Hippocampal formation (tissue), 2 donors: ENCODE results near the gene GALNTL6.
A peak's percentile ranks its signal among the peaks of the same experiment; 100 is the strongest.

Experiments
- DNase-seq, 2 donors: peaks; one replicate each; lab custom pipeline; 2025; lab: John Stamatoyannopoulos, UW

Gene GALNTL6

DNA sequence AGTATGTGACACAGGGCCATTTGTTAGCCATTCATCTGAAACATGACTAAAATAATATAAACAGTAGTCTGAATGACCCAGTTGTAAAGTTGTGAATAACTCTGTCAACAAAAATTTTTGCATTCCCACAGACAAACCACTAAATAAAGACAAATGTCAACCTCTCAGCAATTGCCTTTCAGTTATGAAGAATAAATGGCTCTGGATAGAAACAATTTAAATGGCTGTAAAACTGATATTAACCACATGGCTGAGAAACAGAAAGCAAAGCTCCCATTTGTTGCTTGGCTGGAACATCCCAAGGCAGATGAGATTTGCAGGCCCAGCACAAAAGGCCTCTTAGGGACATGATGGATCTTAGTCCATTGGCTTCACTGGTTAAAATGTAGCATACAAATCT lies 296.3 kb downstream of the GALNTL6 start:
- DNase-seq: no peak

DNA sequence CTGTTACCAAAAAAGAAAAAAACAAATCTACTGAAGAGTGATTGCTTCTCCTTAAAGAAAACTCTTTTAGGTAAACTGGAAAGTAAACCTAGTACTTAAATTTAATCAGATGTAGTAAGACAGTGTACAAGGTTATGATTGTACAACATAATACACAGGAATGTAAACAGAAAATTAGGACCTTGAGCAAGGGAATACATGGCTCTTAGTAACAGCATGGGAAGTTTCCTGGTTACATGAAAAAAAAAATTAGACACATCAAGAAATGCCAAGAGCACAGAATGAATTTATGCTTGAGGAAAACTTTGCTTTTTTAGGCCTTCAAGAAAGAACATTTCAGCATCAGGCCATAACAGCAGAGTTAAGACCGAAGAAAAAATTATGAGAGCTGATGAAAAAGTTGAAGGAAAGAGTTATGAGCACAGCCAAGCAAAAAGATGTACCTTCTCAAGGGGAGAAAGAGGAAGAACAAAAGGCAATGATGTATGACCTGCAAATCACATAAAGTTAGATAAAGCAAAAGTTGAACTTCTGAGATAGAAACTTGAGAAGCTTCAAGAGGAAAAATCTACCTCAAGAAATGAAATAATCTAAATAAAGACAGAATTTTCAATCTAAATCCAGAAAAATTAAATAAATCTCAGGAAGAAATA lies 311.6 kb downstream of the GALNTL6 start:
- no peak for DNase-seq

DNA sequence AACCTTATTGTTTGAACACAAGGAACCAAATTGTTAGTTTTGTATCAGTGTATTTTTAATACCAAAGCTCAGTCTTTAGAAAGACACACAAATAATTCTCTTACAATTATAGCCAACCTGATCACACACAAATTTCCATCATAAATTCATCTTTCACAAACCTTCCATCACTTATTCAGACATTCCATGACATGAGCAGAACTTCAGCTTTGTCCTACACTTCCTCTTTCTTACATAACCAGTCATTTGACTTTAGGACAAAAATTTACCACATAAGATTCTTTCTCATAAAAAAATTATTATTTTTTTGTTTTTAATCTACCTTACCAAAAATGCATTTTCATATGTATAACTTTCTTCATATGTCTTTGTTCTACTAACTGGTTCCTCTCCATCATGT lies 312.2 kb downstream of the GALNTL6 start:
- DNase-seq: no peak

DNA sequence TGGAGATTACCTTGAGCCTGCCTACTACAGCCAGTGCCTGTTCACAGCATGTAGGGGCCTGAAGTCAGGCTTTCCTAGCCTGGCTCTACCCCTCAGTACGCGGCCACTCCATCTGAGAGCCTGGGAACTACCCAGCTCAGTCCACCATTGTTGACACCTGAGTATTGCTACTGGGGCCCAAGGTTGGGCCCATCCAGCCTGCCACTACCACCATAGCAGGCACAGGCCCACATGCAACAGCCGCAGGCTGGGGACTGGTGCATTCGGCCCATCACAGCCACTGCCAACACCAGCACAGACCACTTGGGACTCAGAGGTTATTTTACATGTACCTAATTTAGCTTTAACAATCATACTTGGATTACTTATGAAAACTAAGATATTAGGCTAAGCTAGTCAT lies 314.0 kb downstream of the GALNTL6 start:
- DNase-seq: no peak

DNA sequence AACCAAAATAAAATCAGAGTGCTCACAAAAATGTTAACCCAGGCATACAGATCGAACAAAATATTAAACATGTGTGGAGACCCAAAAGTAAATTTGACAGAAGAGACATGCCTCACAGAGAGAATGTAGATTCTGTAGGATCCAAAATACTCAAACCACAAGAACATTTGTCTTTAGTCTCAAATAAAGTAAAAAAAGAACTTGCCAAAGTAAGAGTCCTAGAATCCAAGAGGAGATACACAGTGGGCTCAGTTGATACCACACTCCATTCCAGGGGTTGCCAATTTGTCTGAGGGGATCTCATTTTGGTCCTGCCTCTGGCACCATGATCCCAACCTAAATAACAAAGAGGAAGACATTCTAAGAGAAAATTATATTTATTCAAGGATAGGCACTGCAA lies 316.4 kb downstream of the GALNTL6 start:
- no peak for DNase-seq

DNA sequence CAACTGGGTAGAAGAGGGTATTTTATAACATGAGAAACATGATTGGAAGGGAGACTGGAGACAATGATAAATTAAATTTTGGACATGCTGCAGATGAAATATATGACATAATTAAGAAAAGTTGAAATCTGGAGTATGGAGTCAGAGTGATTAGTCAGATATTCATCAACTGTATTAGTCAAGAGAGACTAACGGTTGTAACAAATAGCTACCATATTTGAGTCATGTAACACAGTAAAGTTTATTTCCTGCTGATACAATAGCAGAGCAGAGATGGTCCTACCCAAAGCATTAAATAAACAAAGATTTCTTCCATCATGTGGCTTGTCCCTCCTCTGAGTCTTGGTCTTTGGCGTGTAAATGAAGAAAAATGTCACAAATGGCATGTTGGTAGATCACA lies 321.3 kb downstream of the GALNTL6 start:
- DNase-seq: no peak

DNA sequence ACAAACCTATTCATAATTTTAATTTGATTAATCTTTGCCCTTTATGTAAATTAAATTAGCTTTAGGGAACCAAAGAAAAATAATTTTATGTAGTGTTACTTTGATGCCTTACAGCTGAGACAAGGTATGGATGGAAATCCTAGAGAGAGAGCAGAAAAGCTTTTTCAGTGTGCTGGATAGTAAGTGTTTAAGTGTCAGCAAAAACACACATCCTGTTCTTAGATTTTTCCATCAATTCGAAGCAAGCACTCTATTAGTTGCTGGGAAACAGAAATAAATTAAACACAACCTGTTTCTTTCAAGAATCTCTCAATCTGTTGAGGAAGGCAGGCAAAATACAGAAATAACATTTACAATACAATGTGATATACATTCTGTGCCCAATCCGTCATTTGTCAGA lies 327.8 kb downstream of the GALNTL6 start:
- DNase-seq: no peak

DNA sequence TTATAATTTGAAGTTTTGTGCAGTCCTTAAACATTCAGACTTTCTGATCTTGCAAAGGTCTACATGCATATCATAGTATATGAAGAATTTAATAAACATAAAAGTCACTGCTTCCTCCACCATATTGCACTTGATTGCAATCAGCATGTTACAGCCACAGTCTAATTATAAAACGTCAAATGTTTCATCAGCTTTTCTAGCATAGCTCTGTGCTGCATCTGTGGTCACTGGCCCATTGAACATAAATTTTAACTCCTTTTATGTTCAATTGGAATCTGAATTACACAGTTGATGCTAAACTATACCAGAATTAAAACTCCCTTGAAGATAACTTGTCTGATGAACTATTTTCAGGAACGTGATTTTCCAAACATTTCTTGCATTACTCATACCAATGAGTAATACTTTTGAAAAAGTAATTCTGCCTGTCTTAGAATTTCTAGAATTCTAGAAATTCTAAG lies 329.1 kb downstream of the GALNTL6 start:
- DNase-seq: no peak

DNA sequence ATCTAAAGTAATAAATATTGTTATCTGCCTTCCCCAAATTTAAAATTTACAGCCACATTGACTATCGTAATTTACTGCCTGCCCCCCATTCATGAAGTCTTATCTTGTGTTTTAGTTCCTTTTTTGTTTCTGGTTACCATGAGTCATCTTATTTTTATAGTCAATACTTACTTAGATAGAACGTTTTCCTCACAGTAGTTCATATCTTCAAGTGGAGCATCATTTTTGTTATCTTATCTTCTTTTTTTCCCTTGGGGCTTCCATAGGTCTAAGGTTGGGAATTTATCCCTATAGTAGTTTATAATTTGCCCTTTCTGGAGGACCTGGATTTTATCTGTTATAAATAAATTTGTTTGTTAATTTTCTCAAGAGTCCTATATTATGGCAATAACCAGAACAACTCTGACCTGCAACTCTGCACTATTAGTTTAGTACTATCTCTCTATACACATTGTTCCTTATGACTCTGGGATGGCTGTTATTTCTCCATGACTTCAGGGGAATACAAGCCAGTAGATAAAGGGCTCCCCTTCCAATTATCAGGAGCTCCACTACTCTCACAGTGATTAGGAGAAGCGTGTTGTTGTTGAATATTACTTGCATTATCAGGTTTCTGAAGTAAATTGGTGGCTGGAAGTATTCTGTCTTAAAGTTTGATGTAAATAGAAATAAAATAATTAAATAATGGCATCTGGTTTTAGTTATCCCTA lies 330.6 kb downstream of the GALNTL6 start:
- no peak for DNase-seq

DNA sequence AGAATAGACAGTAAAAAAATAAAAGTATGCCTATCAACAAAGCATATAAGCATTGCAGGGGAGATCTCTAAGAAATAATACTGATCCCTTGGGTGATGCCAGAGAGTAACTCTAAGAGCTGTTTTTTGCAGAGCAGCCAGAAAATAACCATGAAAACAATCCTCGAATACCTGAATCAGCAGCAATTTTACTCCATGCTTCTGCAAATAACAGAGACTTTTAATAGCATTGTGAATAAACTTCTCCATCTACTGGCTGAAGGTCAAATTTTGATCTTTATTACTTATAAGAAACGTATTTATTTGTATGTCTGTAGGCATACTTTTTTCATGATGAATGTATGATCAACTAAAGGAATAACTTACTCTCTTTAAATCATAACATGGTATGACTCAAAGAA lies 334.5 kb downstream of the GALNTL6 start:
- DNase-seq: no peak

DNA sequence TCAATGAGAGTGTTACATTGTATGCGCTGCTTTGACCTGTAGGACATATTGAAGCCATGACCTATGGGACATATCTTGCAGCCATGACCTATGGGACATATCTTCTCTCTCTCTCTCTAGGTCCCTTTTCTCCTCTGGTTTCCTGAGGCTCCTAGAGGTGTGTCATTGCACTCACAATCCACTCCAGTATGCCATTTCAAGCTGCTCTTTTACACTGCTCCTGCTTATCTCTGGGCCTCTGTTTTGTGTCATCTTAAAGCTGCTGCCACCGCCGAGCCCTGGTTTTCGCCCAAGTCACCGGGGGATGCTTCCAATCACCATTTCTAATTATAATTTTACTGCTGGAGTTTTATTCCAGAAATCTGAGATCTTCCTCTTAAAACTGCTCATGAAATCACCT lies 336.1 kb downstream of the GALNTL6 start:
- no peak for DNase-seq

DNA sequence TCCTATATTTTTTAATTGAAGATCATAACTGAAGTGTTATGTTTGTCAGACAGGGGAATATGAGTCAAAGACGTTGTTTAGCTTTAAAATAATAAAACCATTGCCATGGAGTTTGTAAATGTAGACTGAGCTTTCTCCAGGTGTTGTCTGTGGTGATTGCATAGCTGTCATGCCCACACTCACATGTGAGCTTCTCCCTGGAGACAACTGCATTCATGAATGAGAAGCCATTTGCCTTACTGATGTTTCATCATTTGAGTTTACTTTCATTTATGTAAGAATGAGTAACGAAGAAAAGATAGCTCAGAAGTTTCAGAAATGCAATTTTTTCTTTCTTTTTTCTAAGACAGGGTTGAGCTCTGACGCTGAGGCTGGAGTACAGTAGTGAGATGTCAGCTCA lies 339.1 kb downstream of the GALNTL6 start:
- DNase-seq: no peak

DNA sequence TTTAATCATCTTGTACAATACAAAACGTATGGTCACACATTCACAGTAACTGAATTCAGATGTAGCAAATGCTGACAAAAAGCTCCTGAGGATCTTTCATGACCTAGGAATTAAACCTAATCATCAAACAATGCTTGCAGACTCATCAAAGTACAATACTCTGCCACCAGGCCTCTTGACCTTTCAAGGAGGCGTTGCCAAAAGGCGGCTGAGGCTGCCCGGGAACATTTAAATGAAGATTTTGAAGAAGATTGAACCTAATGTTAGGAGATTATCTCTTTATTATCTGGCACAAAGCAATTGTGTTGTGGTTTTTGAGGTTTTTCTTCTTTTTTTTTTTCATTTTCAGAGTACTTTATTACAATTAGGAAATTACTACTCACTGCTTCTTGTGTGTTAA lies 340.5 kb downstream of the GALNTL6 start:
- no peak for DNase-seq

DNA sequence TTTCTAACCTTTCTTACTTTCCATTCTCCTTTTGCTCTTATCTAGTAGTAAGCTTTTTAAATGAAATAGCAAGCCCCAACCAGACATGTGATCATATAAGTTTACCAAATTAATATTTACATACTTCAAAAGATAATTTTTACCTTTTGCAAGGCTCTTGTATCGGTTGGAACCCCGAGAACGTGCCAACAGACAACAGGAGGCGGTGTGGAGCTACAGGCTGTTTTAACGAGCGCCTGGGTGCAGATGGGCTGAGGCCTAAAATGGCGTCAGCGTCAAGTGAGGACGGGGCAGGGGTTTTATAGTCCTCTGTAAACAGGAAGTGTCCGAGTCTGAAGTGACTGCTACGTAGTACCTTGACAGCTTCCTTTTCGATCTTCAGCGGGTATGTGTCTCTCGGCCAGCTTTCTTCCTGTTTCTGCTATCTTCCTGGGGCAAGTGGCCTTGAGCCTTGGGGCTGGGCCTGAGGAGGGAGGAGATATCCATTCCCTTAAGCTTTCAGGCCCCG lies 342.7 kb downstream of the GALNTL6 start:
- no peak for DNase-seq

DNA sequence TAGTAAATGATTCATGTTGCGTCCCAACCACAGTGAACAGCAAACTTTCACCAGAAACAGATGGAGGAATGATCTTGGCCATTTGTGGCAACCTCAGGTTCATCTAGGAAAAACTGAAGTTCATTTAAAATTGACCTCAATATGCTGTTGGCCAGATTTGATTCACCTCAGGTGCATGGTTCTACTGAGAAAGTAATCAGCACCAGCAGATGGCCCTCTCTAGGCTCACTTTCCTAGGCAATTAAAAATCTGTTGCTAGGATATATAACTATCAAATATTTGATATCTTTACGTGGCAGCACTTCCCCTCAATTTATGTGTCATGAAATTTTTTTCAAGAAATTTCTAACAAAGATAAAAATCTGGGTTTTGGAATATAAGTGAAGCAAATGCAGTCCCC lies 344.7 kb downstream of the GALNTL6 start:
- DNase-seq: no peak

DNA sequence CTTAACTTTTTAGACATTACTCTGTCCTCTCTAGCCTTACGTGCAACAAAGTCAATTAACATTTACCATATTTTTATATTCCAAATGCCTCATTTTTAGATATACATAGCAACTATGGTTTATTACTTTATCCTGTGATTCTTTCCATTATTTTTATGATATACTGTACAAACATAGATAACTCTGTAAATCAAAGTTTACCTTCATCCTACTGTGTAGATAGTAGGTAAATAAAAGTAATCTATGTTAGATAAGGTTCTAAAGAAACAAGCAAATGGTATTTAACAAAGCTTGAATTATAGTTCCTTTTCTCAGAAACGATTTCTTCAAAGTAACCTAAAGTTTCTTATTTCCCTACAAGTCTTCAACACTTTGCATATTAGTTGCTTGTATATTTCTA lies 350.0 kb downstream of the GALNTL6 start:
- DNase-seq: no peak

DNA sequence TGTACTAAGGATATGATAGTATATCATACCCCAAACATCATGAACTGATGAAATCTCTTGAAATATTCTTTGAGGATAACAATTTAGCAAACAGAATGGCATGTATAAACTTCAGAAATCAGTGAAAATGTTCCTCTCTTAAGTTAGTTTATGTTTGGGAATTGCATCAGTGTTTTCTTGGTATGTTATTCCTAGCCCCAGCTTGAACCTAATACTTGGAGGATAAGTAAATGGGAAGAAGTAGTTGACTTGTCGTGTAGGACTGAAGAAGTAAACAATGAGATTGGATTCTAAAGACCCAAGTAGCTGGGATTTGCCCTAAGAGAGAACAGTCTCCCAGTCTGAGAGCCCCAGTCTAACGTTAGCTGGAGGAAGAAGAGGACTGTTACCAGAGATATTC lies 355.7 kb downstream of the GALNTL6 start:
- no peak for DNase-seq

DNA sequence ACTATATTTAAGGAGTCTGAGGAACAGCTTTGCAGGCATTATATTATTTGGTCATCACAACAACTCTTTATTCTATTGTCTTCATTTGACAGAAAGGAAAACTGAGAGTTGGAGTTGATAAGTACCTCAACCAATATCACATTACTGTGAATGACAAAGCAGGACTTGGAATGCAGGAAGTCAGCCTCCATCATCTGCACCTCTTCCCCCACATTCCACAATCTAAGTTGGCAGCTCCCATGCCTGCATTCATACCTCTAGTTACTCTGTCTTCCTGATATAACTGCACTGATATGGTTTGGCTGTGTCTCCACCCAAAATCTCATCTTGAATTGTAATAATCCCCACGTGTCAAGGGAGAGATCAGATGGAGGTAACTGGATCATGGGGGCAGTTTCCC lies 356.7 kb downstream of the GALNTL6 start:
- DNase-seq: no peak

DNA sequence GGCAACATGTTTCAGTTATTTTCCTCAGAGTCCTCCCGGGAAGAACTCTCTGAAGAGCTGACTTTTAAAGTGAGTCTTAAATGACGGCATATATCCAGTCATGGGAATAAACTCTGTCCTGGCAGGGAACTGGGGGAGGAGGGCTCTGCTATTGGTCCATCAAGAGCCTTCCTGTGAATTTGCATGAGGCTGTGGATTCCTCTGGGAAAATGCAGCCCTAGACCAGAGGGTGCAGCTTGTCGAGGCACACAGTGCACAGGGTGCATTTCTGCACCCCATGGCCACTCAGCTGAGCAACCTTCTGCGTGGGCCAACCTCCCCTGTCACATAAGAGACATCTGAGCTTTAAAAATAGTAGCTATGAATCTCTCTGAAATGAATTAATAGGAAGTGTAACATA lies 360.0 kb downstream of the GALNTL6 start:
- no peak for DNase-seq

DNA sequence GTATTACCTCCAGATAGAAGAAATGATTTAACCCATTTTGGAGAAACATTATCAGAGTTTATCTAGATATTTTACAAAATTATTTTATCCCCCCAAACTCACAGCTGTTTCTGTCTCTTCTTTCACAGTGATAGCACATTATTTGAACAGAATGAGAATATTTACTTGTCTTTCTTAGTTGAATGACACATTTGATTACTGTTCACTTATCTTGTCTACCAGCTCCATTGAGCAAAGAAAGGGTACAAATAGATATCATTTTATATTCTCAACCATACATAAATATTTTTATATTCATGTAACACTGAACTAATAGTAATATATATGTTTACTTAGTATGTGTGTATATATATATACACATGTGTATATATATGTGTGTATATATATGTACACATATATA lies 364.2 kb downstream of the GALNTL6 start:
- DNase-seq: no peak

DNA sequence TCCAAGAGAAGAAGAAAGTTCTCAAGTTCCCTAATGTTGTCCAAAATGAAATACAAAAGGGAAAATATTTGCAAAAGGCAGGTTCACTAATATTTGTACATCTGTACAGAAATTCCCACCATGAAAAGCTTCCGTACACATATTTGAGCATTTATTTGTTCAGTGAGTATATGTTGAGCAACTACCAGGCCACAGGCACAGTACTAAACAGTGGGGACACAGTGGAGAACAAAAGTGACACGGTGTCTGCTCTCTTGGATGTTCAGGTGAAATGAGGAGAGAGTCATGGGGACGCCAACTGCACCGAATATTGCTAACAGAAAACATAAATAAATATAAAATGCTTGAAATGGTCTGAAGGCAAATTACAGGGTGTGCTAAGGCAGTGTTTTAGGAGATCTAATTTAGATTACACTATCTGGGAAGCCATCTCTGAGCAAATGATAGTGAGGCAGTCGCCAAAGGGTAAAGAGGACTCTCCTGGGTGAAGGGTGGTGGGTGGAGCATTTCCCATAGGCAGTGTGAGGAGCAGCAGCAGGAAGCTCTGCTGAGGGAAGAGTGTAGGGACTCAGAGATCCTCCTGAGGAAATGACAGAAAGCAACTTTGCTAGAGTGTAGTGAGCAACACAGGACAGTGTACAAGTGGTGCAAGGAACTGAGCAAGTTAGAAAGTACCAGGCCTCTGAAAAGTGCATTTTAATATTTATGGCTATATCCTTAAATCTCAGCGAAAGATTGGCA lies 375.2 kb downstream of the GALNTL6 start:
- no peak for DNase-seq

DNA sequence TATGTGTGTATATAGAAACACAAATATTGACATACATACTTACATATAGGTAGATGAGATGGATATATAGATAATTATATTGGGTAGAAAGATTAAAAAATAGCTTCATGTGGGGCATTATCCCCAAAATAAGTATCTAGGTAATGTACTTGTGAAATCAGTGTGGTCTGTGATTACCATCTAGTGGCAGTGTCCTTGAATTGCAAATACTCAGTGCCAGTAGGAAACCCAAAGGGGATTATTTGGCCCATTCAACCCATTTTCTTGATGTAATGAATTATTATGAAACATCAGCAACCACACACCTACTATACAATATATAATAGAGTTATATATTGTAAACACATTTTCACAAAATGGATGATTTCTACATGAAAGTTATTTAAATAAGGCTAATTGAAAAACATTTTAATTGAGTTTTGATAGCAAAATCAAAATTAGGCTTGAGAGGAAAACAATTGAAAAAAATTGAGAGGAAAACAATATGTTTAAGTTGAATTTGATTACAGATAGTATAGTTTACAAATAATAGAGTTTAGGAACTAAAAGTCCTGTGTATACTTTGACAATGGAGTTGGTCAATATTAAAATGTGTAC lies 389.4 kb downstream of the GALNTL6 start:
- peak in 1 of 2 donors; percentile 12 for DNase-seq

DNA sequence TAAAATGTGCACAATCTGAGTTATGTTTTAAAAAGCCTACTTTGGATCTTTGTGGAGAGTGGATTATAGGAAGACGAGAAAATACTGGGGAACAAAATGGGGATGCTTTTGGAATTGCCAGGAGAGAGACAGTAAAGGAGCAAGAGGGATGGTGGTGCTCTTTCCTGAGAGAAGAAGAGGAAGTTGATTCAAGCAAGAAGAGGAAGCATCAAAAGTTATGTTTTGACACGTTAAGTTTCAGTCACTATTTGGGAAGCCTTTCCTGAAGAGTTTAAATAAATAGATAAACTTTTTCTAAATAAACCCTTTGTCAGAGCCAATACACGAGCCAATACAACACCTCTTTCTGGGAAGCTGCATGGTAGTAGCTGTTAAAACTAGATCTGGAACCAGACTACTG lies 394.1 kb downstream of the GALNTL6 start:
- no peak for DNase-seq
